K562 (cell line): ENCODE results near the gene SMAD3. TPM values are rescaled to one million over a fixed set of nuclear protein-coding genes. Genes with fewer than 3 reads are reported as not detected.
A peak's percentile ranks its signal among the peaks of the same experiment; 100 is the strongest.

Source experiments
- CBFA2T3 ChIP-seq: fragments of 450-650 bp; IDR thresholded peaks from 2 replicates; pipeline ENCODE4 v1.6.1; 2017
- FOXK1 ChIP-seq: sonication (generic); formaldehyde crosslinking; IDR thresholded peaks from 2 replicates; pipeline ENCODE4 v1.8.0; 2022; ENCODE audit warnings: missing genetic modification reagents, mild to moderate bottlenecking, borderline replicate concordance
- GABPA ChIP-seq: fragments of 200-800 bp; sonication (Bioruptor generic); conservative IDR thresholded peaks from 2 replicates; pipeline ENCODE4 v1.6.1; 2016; ENCODE audit warnings: low read depth, missing genetic modification characterization, missing compliant biosample characterization
- GTF2A2 ChIP-seq: IDR thresholded peaks from 2 replicates; pipeline ENCODE4 v1.6.1; 2016; ENCODE audit warnings: mild to moderate bottlenecking, missing genetic modification characterization, missing compliant biosample characterization
- HIVEP1 ChIP-seq: fragments of 250-450 bp; sonication (Bioruptor Pico); IDR thresholded peaks from 2 replicates; pipeline ENCODE4 v1.4.0; 2020; ENCODE audit warnings: mild to moderate bottlenecking
- JUNB ChIP-seq: fragments of 450-650 bp; formaldehyde crosslinking; conservative IDR thresholded peaks from 2 replicates; pipeline ENCODE4 v1.4.0; 2020; ENCODE audit warnings: mild to moderate bottlenecking
- MNT ChIP-seq, 2 experiments: fragments of 450-650 bp; conservative IDR thresholded peaks; 2 replicates each; pipeline ENCODE4 v1.6.1; 2017; ENCODE audit warnings: mild to moderate bottlenecking in 2 of 2, moderate library complexity in 2 of 2
- NCOA2 ChIP-seq, 2 experiments: fragments of 450-650 bp; IDR thresholded peaks; 2 replicates each; pipeline ENCODE4 v1.6.1; 2018; ENCODE audit warnings: mild to moderate bottlenecking in 2 of 2, moderate library complexity in 1 of 2; ENCODE audit not compliant: partially characterized antibody in 2 of 2
- NFRKB ChIP-seq: fragments of 450-650 bp; IDR thresholded peaks from 2 replicates; pipeline ENCODE4 v1.6.1; 2016; ENCODE audit warnings: low read depth
- TAF1 ChIP-seq: IDR thresholded peaks from 2 replicates; pipeline ENCODE4 v1.6.1; 2011; ENCODE audit warnings: mild to moderate bottlenecking, low read length, moderate library complexity; ENCODE audit not compliant: insufficient read depth, control insufficient read depth, severe bottlenecking; ENCODE audit errors: extremely low read depth
- TCF7 ChIP-seq: sonication (generic); IDR thresholded peaks from 2 replicates; pipeline ENCODE4 v1.6.1; 2016; ENCODE audit warnings: antibody characterized with exemption, borderline replicate concordance
- THAP12 ChIP-seq: fragments of 250-450 bp; sonication (Bioruptor Pico); IDR thresholded peaks from 2 replicates; pipeline ENCODE4 v1.9.0; 2021; ENCODE audit warnings: mild to moderate bottlenecking, inconsistent platforms
- TRIM28 ChIP-seq: fragments of 450-650 bp; IDR thresholded peaks from 2 replicates; pipeline ENCODE4 v1.6.1; 2017
- ZNF511 ChIP-seq: sonication (generic); formaldehyde crosslinking; IDR thresholded peaks from 2 replicates; pipeline ENCODE4 v1.8.0; 2022; ENCODE audit warnings: mild to moderate bottlenecking, missing genetic modification reagents
- ZNF639 ChIP-seq, 2 experiments: fragments of 200-800 bp in 1 of 2; sonication (Bioruptor generic) in 1 of 2; sonication (generic) in 1 of 2; formaldehyde crosslinking in 1 of 2; IDR thresholded peaks in 1 of 2; conservative IDR thresholded peaks in 1 of 2; 2 replicates each; pipeline versions ENCODE4 v1.5.0 to v1.6.1; 2016 to 2020; ENCODE audit warnings: missing compliant biosample characterization in 1 of 2, missing genetic modification characterization in 1 of 2, missing genetic modification reagents in 1 of 2
- ZNF740 ChIP-seq, 3 experiments: fragments of 200-800 bp in 1 of 3; sonication (Bioruptor generic) in 1 of 3; sonication (generic) in 1 of 3; formaldehyde crosslinking in 1 of 3; IDR thresholded peaks; 2 replicates each; pipeline versions ENCODE4 v1.6.1 to v1.8.0; 2016 to 2022; ENCODE audit warnings: mild to moderate bottlenecking in 2 of 3, missing compliant biosample characterization in 2 of 3, missing genetic modification characterization in 2 of 3, missing genetic modification reagents in 1 of 3
- ZNF75A ChIP-seq: fragments of 450-650 bp; formaldehyde crosslinking; IDR thresholded peaks from 2 replicates; pipeline ENCODE4 v1.4.0; 2020; ENCODE audit warnings: mild to moderate bottlenecking
- polyA plus RNA-seq, 8 experiments: library from polyadenylated mRNA; depleted of rRNA in 4 of 8; stranded (reverse) in 5 of 8; unstranded in 3 of 8; fragments of >200 nt; fragmentation: Nextera tagmentation in 2 of 8; fragmentation: Illumina TruSeq in 1 of 8; extraction: Ambion mirVana in 2 of 8; extraction: Trizol in 1 of 8; gene quantifications; 2 replicates each; pipeline versions ENCODE4 v1.2.1 to v1.2.3, GENCODE V29; 2011 to 2014; ENCODE audit warnings: inconsistent platforms in 1 of 8, missing spikeins in 1 of 8
- total RNA-seq, 7 experiments: library from RNA; depleted of rRNA in 6 of 7; stranded (reverse); fragments of >200 nt in 6 of 7; fragmentation: Illumina TruSeq in 2 of 7; extraction: Trizol in 2 of 7; gene quantifications; 2 replicates each; pipeline versions ENCODE4 v1.2.1 to v1.2.3, GENCODE V29; 2011 to 2021; ENCODE audit warnings: low replicate concordance in 1 of 7
- TF ChIP-seq, protein P1 (sequence below): fragments of 450-650 bp; IDR thresholded peaks from 2 replicates; pipeline ENCODE4 v1.6.1; 2017; ENCODE audit warnings: mild to moderate bottlenecking, moderate library complexity

Gene SMAD3
- total and polyA plus RNA-seq, 9 of the 15 experiments (the other 6 are each of a cell fraction or from before 2014, with no cell fraction given), result 4.3 to 39.2 (median 11.1) TPM

DNA sequence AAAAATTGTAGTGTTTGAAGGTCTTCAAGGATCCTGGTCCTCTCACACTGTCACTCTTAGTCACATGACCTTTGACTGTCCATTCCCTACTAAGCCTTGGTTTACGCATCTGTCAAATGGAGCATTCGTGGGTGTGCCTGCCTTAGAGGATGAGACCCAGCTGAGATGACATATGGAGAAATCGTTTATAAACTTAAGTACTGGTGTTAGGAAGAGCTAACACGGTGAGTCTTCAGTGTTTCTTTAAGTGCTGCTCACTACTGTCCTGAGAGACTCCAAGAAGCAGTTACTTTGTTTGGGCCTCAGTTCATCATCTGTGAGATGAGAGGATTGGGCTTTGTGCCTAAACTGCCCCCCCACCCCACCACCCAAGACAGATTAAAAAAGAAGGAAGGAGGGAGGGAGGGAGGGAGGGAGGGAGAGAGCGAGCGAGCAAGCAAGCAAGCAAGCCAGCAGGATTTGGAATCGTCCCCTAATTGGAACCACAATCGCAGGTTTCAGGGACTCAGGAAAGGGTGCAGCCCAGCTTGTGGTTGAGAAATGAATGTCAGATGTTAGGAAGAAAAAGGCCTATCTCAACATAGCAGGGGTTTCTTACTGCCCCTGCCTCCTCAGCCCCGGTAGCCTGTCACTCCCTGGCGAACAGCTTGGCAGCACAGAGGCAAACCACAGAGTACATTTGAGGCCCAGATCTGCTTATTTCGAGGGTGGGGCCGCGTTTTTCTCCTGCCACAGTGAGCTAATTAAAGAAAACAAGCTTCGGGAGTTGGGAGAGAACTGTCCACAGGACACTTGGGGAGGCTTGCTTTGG lies 32.7 kb downstream of the SMAD3 start (continued):
- TF ChIP-seq TCF7 (no peak), JUNB (CRISPR knock-in tag) (no peak), NCOA2 (IDR thresholded peaks at IDR 0.05; ENCODE audit: partially characterized antibody in 2 of 2) (no peak), MNT (conservative IDR thresholded peaks at IDR 0.05) (no peak), ZNF75A (CRISPR knock-in tag) (no peak), GABPA (tag) (no peak), CBFA2T3 (peak; percentile 83), THAP12 (no peak), TAF1 (no peak), ZNF639 (CRISPR knock-in tag; conservative IDR thresholded peaks at IDR 0.05 in 1 of 2, IDR thresholded peaks at IDR 0.05 in 1 of 2) (peak in 1 of 2 experiments; percentile 69; a peak in 1 of 4 replicates), TRIM28 (no peak), ZNF740 (CRISPR knock-in tag; IDR thresholded peaks at IDR 0.05) (peak; percentile 76), ZNF740 (tag; IDR thresholded peaks at IDR 0.05) (no peak), NFRKB (no peak), GTF2A2 (tag) (no peak), HIVEP1 (CRISPR knock-in tag) (no peak), ZNF511 (CRISPR knock-in tag) (no peak), FOXK1 (no peak)
- TF ChIP-seq, protein P1, sequence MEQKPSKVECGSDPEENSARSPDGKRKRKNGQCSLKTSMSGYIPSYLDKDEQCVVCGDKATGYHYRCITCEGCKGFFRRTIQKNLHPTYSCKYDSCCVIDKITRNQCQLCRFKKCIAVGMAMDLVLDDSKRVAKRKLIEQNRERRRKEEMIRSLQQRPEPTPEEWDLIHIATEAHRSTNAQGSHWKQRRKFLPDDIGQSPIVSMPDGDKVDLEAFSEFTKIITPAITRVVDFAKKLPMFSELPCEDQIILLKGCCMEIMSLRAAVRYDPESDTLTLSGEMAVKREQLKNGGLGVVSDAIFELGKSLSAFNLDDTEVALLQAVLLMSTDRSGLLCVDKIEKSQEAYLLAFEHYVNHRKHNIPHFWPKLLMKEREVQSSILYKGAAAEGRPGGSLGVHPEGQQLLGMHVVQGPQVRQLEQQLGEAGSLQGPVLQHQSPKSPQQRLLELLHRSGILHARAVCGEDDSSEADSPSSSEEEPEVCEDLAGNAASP, result no peak
